HL-60/S4 treated with phorbol 12-myristate 13-acetate at 8.2 ng/mL for 4 days and 3 days (cell line): ENCODE measurements around the gene PRDM5.
"Not testable (repeated sequence)": the region's sequence is repeated elsewhere in the genome, so short reads cannot be mapped to it uniquely, and the experiment has no call there.

Source experiments
- in situ Hi-C: fragments of 300-500 bp; cut with MboI; formaldehyde crosslinking; loops from 2 replicates; pipeline ENCODE4 v1.15.0; 2022; ENCODE audit warnings: low sequenced_read_pairs

Gene PRDM5

DNA sequence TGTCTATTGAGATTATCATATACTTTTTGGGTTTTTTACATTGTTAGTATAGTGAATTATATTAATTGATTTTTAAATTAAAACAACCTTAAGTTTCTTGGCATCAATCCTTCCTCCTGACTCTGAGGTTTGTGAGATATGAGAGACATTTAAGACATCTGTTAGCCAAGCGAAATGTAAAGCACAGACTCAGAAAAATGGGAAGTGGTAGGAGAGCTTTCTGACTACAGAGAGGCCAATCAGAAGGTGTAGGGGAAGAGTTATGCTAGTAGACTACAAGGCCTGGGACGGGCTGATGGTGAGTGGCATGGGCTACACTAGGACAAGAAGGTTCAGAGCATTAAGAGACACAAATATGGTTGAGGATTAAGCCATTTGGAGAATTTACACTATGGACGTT is 255.4 kb downstream of the PRDM5 start:
- in situ Hi-C loops, result no loop called here

DNA sequence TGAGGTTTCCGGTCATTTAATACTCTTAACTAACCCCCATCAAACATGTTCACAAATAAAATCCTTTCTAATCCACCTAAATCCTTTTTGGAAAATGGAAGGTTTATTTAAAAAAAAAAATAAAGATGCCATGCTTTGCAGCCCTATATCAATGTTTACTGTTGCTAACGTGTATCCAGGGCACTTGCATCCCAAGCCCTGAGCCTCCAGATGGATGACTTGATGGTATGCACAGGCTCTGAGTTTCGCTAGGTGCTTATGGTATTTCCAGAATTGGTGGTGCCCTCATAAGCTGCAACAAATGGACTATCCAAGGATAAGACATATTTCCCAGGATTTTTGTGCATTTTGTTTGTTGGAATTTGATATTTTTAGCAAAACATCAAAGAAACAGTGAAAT is 257.7 kb downstream of the PRDM5 start:
- in situ Hi-C loops, result no loop called here

DNA sequence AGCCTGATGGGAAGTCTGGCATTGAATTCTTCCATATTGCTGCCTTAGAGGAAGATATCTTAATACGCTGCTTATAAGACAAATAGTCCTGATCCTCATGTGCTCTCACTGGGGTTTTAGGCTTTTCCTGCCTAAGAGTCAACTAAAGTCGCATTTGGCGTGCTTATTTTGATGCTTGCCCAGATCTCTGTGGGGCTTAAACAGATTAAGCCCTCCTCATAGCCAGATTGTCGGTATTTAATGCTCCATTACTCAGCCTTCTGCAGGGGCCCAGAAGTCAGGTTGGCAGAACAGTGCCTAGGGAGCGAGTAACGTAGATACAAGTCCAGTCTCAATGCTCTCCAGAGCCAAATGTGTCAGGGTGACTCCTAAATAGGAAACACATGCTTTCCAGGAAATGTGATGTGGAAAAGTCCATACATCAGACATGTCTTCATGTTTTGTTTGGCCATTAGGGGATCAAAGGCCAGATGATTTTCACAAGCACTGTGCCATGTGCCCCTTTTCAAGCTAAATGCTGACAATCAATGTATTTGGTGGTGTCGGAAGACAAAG is 262.8 kb downstream of the PRDM5 start:
- in situ Hi-C loops, result no loop called here

DNA sequence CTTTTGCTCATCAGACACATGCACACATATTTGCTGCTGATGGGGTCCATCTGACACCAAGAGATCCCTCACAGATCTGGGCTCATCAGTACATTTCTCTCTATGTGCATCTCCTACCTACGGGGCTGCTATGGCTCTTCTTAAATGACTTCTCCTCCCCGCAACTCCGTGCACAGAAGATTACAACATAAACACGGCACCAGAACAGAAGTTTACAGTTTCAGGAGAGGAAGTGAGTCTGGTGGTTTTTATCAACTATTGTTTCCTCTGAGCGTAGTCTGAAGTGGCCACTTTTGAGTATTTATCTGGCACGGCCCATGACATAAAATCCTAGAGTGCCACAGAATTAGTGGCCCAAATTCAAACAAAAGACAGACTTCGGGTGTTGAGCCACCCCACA is 263.8 kb downstream of the PRDM5 start:
- in situ Hi-C loops, result no loop called here

DNA sequence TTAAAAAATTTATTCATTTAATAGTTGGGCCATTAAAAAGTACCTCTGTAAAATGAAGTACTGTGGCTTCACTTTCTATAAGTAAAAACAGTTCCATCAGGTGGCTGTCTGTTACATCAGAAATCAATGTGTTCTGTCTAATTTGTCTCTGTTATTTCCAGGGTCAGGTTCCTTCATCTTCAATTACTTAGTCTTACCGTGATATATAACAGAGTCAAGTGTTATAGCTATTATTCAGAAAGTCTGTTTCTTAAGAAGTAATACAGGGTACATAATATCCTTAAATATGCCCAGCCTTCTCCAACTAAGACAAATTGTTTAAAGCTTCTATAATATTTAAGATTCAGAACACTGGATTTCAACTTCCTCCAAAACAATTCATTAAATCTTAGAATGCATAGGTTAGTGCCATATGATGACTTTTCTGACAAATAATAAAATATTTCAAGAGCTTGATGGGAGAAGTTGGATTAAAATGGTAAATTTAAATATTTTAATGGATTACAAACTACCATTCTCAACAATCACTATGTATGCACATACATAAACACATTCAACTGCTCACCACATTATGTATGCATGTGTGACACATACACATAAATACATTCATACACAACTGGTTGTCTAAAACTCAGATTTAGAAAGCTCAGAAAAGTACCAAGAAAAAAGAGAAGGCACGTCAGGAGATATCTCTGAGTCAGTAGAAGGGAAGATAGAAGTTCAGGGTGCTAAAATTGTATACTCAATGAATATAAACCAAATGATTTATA is 268.5 kb downstream of the PRDM5 start:
- in situ Hi-C loops, result no loop called here

DNA sequence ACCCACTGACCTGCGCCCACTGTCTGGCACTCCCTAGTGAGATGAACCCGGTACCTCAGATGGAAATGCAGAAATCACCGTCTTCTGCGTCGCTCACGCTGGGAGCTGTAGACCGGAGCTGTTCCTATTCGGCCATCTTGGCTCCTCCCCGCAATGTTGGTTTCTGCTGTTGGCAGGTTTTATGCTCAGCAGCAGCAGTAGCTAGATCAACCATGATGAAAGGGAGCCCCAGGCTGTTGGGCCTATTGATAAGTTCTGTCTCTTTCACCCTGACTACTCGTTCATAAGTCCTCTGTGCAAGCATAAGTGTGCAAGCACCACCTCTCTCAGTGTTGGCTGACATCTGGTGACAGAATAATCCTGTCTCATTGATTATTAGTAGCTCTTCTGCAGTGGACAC is 274.2 kb downstream of the PRDM5 start:
- in situ Hi-C loops, result not testable (repeated sequence)
